HepG2 (cell line): ENCODE results near the gene HLA-F. TPM values are rescaled to one million over a fixed set of nuclear protein-coding genes. Genes with fewer than 3 reads are reported as not detected.

Source experiments
- CHCHD3 ChIP-seq: sonication (generic); formaldehyde crosslinking; IDR thresholded peaks from 2 replicates; pipeline ENCODE4 v1.8.0; 2022; ENCODE audit warnings: mild to moderate bottlenecking, missing genetic modification reagents, moderate library complexity
- CHD2 ChIP-seq: IDR thresholded peaks from 2 replicates; pipeline ENCODE4 v1.6.1; 2011; ENCODE audit warnings: low read depth, low read length, improper control_type of control experiment
- ELF1 ChIP-seq: sonication (generic); formaldehyde crosslinking; IDR thresholded peaks from 2 replicates; pipeline ENCODE4 v1.4.0; 2020; ENCODE audit warnings: missing genetic modification reagents
- GTF2F1 ChIP-seq: fragments of 150-350 bp; IDR thresholded peaks from 2 replicates; pipeline ENCODE4 v1.6.1; 2014; ENCODE audit warnings: low read length
- HIVEP1 ChIP-seq: sonication (generic); formaldehyde crosslinking; IDR thresholded peaks from 2 replicates; pipeline ENCODE4 v1.4.0; 2020; ENCODE audit warnings: mild to moderate bottlenecking, missing genetic modification reagents
- RAD51 ChIP-seq: fragments of 450-650 bp; IDR thresholded peaks from 2 replicates; pipeline ENCODE4 v1.6.1; 2016; ENCODE audit warnings: borderline replicate concordance
- SP140L ChIP-seq: sonication (generic); formaldehyde crosslinking; IDR thresholded peaks from 2 replicates; pipeline ENCODE4 v1.4.0; 2020; ENCODE audit warnings: missing genetic modification reagents, borderline replicate concordance
- TARDBP ChIP-seq: sonication (generic); formaldehyde crosslinking; IDR thresholded peaks from 2 replicates; pipeline ENCODE4 v1.8.0; 2022; ENCODE audit warnings: mild to moderate bottlenecking, missing genetic modification reagents
- ZBTB7A ChIP-seq: sonication (generic); formaldehyde crosslinking; IDR thresholded peaks from 2 replicates; pipeline ENCODE4 v1.8.0; 2022; ENCODE audit warnings: mild to moderate bottlenecking, missing genetic modification reagents
- ZBTB7B ChIP-seq: sonication (generic); formaldehyde crosslinking; IDR thresholded peaks from 2 replicates; pipeline ENCODE4 v1.4.0; 2020; ENCODE audit warnings: missing genetic modification reagents
- ZBTB8A ChIP-seq: sonication (generic); formaldehyde crosslinking; IDR thresholded peaks from 2 replicates; pipeline ENCODE4 v1.4.0; 2020; ENCODE audit warnings: mild to moderate bottlenecking, low read depth, missing genetic modification reagents, borderline replicate concordance
- ZNF354B ChIP-seq: sonication (generic); formaldehyde crosslinking; IDR thresholded peaks from 2 replicates; pipeline ENCODE4 v1.8.0; 2022; ENCODE audit warnings: mild to moderate bottlenecking, missing genetic modification reagents
- ZNF563 ChIP-seq: sonication (generic); formaldehyde crosslinking; IDR thresholded peaks from 2 replicates; pipeline ENCODE4 v1.8.0; 2022; ENCODE audit warnings: mild to moderate bottlenecking, moderate library complexity, missing genetic modification reagents
- ZNF775 ChIP-seq: sonication (generic); formaldehyde crosslinking; IDR thresholded peaks from 2 replicates; pipeline ENCODE4 v1.4.0; 2020; ENCODE audit warnings: missing genetic modification reagents, mild to moderate bottlenecking, moderate library complexity, borderline replicate concordance
- polyA plus RNA-seq, 8 experiments: library from polyadenylated mRNA; depleted of rRNA in 3 of 8; stranded (reverse) in 7 of 8; unstranded in 1 of 8; fragments of >200 nt; fragmentation: Illumina TruSeq in 4 of 8; extraction: Trizol in 4 of 8; gene quantifications; 2 replicates each; pipeline versions ENCODE4 v1.2.1 to v1.2.3, GENCODE V29; 2011 to 2016; ENCODE audit warnings: low read depth in 4 of 8, missing spikeins in 1 of 8, mixed read lengths in 1 of 8; ENCODE audit not compliant: insufficient read depth in 1 of 8
- total RNA-seq, 5 experiments: library from RNA; depleted of rRNA; stranded (reverse); fragments of >200 nt; fragmentation: Illumina TruSeq; extraction: Trizol; gene quantifications; 2 replicates each; pipeline ENCODE4 v1.2.3, GENCODE V29; 2016; ENCODE audit warnings: low read depth in 1 of 5
- TF ChIP-seq, protein P1 (sequence below): sonication (generic); formaldehyde crosslinking; conservative IDR thresholded peaks from 2 replicates; pipeline ENCODE4 v1.8.0; 2022; ENCODE audit warnings: missing genetic modification reagents
- TF ChIP-seq, protein P2 (sequence below): sonication (generic); formaldehyde crosslinking; IDR thresholded peaks from 2 replicates; pipeline ENCODE4 v1.5.0; 2020; ENCODE audit warnings: mild to moderate bottlenecking, missing genetic modification reagents, borderline replicate concordance
- TF ChIP-seq, protein P3 (sequence below): sonication (generic); formaldehyde crosslinking; IDR thresholded peaks from 2 replicates; pipeline ENCODE4 v1.5.0; 2020; ENCODE audit warnings: mild to moderate bottlenecking, missing genetic modification reagents
- TF ChIP-seq, protein P4 (sequence below): sonication (generic); formaldehyde crosslinking; IDR thresholded peaks from 2 replicates; pipeline ENCODE4 v1.4.0; 2020; ENCODE audit warnings: missing genetic modification reagents, borderline replicate concordance

Gene HLA-F
- total and polyA plus RNA-seq, 2 of the 13 experiments (the other 11 are each of a cell fraction or from before 2014, with no cell fraction given), result 6.0 to 6.1 TPM

DNA sequence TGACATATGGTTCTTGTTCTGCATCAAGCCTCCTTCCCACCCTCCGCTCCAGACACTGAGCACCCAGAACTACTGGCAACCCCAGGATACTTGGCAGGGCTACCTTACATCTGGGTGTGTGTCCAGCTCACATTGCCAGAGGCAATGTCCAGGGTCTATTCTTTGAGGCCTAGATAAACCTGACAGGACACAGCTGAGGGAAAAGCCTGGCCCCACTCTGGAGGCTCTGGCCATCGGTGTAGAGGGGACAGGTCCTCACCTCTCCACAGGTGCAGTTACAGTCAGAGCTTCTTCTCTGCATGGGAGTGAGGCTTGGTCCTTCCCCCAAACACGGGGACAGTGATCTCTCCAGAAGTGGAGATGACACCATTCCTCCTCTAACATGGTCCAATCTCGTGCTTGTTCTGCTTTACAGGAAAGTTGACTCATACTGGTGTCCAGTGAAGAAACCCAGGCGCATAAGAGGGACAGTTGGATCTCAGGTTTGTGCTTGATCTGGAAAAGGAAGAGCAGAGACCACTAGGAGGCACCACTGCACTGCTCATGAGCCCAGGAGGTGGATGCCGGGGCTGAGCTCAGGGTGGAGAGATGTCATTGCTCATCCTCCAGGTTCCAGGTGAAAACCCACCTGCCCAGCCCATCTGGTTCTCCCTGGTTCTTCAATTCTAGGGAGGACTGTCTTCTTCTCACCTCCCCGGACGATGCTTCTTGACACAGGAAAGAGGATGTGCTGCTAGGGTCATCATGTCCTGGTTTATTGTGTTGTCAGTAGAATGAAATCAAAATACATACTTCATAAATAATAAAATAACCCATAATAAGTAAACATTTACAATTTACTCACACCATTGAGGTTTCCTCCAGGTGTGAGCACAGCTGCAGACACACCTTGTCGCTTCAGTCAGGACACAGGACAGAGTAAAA is 14.7 kb downstream of the HLA-F start (continued):
- 0 out of 2 replicates have a peak, but pooled peaks have one; percentile 14 for TF ChIP-seq ELF1 (CRISPR knock-in tag)
- no peak for TF ChIP-seq ZBTB7B (CRISPR knock-in tag)
- no peak for TF ChIP-seq GTF2F1
- TF ChIP-seq ZBTB7A (CRISPR knock-in tag), result no peak
- TF ChIP-seq ZNF563 (CRISPR knock-in tag), result no peak
- no peak for TF ChIP-seq TARDBP (CRISPR knock-in tag)
- TF ChIP-seq SP140L (CRISPR knock-in tag), result no peak
- TF ChIP-seq ZNF775, result no peak
- no peak for TF ChIP-seq RAD51
- no peak for TF ChIP-seq HIVEP1 (CRISPR knock-in tag)
- TF ChIP-seq, protein P1, sequence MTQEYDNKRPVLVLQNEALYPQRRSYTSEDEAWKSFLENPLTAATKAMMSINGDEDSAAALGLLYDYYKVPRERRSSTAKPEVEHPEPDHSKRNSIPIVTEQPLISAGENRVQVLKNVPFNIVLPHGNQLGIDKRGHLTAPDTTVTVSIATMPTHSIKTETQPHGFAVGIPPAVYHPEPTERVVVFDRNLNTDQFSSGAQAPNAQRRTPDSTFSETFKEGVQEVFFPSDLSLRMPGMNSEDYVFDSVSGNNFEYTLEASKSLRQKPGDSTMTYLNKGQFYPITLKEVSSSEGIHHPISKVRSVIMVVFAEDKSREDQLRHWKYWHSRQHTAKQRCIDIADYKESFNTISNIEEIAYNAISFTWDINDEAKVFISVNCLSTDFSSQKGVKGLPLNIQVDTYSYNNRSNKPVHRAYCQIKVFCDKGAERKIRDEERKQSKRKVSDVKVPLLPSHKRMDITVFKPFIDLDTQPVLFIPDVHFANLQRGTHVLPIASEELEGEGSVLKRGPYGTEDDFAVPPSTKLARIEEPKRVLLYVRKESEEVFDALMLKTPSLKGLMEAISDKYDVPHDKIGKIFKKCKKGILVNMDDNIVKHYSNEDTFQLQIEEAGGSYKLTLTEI (CRISPR knock-in tag), result no peak
- TF ChIP-seq CHD2, result no peak
- TF ChIP-seq, protein P2, sequence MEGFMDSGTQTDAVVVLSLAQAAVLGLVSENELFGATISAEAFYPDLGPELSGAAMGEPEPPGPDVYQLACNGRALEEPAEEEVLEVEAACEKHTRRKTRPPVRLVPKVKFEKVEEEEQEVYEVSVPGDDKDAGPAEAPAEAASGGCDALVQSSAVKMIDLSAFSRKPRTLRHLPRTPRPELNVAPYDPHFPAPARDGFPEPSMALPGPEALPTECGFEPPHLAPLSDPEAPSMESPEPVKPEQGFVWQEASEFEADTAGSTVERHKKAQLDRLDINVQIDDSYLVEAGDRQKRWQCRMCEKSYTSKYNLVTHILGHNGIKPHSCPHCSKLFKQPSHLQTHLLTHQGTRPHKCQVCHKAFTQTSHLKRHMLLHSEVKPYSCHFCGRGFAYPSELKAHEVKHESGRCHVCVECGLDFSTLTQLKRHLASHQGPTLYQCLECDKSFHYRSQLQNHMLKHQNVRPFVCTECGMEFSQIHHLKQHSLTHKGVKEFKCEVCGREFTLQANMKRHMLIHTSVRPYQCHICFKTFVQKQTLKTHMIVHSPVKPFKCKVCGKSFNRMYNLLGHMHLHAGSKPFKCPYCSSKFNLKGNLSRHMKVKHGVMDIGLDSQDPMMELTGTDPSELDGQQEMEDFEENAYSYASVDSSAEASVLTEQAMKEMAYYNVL (CRISPR knock-in tag), result no peak
- TF ChIP-seq ZBTB8A (CRISPR knock-in tag), result no peak
- TF ChIP-seq, protein P3, sequence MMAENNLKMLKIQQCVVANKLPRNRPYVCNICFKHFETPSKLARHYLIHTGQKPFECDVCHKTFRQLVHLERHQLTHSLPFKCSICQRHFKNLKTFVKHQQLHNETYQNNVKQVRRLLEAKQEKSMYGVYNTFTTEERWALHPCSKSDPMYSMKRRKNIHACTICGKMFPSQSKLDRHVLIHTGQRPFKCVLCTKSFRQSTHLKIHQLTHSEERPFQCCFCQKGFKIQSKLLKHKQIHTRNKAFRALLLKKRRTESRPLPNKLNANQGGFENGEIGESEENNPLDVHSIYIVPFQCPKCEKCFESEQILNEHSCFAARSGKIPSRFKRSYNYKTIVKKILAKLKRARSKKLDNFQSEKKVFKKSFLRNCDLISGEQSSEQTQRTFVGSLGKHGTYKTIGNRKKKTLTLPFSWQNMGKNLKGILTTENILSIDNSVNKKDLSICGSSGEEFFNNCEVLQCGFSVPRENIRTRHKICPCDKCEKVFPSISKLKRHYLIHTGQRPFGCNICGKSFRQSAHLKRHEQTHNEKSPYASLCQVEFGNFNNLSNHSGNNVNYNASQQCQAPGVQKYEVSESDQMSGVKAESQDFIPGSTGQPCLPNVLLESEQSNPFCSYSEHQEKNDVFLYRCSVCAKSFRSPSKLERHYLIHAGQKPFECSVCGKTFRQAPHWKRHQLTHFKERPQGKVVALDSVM, result no peak
- TF ChIP-seq CHCHD3, result no peak
- no peak for TF ChIP-seq ZNF354B (CRISPR knock-in tag)
- TF ChIP-seq, protein P4, sequence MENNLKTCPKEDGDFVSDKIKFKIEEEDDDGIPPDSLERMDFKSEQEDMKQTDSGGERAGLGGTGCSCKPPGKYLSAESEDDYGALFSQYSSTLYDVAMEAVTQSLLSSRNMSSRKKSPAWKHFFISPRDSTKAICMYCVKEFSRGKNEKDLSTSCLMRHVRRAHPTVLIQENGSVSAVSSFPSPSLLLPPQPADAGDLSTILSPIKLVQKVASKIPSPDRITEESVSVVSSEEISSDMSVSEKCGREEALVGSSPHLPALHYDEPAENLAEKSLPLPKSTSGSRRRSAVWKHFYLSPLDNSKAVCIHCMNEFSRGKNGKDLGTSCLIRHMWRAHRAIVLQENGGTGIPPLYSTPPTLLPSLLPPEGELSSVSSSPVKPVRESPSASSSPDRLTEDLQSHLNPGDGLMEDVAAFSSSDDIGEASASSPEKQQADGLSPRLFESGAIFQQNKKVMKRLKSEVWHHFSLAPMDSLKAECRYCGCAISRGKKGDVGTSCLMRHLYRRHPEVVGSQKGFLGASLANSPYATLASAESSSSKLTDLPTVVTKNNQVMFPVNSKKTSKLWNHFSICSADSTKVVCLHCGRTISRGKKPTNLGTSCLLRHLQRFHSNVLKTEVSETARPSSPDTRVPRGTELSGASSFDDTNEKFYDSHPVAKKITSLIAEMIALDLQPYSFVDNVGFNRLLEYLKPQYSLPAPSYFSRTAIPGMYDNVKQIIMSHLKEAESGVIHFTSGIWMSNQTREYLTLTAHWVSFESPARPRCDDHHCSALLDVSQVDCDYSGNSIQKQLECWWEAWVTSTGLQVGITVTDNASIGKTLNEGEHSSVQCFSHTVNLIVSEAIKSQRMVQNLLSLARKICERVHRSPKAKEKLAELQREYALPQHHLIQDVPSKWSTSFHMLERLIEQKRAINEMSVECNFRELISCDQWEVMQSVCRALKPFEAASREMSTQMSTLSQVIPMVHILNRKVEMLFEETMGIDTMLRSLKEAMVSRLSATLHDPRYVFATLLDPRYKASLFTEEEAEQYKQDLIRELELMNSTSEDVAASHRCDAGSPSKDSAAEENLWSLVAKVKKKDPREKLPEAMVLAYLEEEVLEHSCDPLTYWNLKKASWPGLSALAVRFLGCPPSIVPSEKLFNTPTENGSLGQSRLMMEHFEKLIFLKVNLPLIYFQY (CRISPR knock-in tag), result no peak
